Parathyroid adenoma (tissue), 2 donors: ENCODE measurements around the gene GALNT10.

Source experiments
- H2AFZ ChIP-seq: fragments of 300-600 bp; sonication (generic); one replicate; pipeline ENCODE4 v1.7.0; 2017; ENCODE audit warnings: antibody characterized with exemption, mild to moderate bottlenecking
- H3K27ac ChIP-seq: fragments of 300-600 bp; sonication (generic); one replicate; pipeline ENCODE4 v1.7.0; 2017
- H3K27me3 ChIP-seq: fragments of 300-600 bp; sonication (generic); one replicate; pipeline ENCODE4 v1.7.0; 2017; ENCODE audit warnings: low read length; ENCODE audit not compliant: control insufficient read depth, insufficient read depth
- H3K36me3 ChIP-seq: fragments of 300-600 bp; sonication (generic); one replicate; pipeline ENCODE4 v1.7.0; 2017; ENCODE audit warnings: low read length; ENCODE audit not compliant: control insufficient read depth, insufficient read depth
- H3K4me1 ChIP-seq: fragments of 300-600 bp; sonication (generic); one replicate; pipeline ENCODE4 v1.7.0; 2017; ENCODE audit warnings: control low read depth
- H3K4me2 ChIP-seq: fragments of 300-600 bp; sonication (generic); one replicate; pipeline ENCODE4 v1.7.0; 2017; ENCODE audit warnings: low read length
- H3K4me3 ChIP-seq: fragments of 300-600 bp; sonication (generic); one replicate; pipeline ENCODE4 v1.7.0; 2017; ENCODE audit warnings: low read depth, low read length
- H3K79me2 ChIP-seq: fragments of 300-600 bp; sonication (generic); one replicate; pipeline ENCODE4 v1.7.0; 2017; ENCODE audit warnings: control low read depth
- H3K9ac ChIP-seq: fragments of 300-600 bp; sonication (generic); one replicate; pipeline ENCODE4 v1.7.0; 2017; ENCODE audit warnings: mild to moderate bottlenecking
- H3K9me3 ChIP-seq: fragments of 300-600 bp; sonication (generic); one replicate; pipeline ENCODE4 v1.7.0; 2017; ENCODE audit warnings: low read length; ENCODE audit not compliant: control insufficient read depth
- TF ChIP-seq, protein P1 (sequence below): fragments of 300-600 bp; sonication (generic); IDR thresholded peaks from one replicate; pipeline ENCODE4 v1.7.0; 2017; ENCODE audit warnings: antibody characterized with exemption, mild to moderate bottlenecking
- donor health status: primary hyperparathyroidism.

The GALNT10 gene

DNA sequence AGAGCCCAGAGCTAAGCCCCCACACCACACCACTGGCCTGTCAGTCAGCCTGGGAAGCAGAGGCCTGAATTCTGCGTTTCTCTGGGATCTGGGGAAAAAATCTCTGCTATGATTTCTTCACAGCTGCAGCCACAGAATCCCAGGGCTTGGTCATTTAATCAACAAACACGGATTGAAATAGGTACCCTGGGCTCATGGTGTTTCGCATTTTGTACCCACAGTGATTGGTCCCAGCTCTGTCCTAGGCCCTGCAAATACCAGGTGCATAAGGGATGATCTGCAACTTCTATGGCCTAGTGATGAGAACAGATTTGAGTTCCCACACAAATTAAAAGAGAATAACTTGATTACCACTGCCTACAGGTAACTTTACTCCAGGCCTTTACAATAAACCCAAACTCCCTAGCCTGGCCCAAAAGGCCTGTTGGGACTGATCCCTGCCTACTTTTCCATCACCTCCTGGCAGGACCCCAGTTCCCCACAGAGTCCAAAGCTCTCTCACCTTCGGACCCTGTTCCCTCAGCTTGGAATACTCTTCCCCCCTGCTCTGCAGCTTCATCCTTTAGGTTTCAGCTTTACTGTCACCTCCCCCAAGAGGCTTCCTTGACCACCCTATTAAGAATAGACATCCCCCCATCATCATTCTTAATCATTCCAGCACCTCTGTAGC, 240.6 kb downstream of the GALNT10 start:
- no peaks in the 10 kb centered on the region for H3K27me3 ChIP-seq
- no peak overlapping the region for H2AFZ ChIP-seq
- TF ChIP-seq, protein P1, sequence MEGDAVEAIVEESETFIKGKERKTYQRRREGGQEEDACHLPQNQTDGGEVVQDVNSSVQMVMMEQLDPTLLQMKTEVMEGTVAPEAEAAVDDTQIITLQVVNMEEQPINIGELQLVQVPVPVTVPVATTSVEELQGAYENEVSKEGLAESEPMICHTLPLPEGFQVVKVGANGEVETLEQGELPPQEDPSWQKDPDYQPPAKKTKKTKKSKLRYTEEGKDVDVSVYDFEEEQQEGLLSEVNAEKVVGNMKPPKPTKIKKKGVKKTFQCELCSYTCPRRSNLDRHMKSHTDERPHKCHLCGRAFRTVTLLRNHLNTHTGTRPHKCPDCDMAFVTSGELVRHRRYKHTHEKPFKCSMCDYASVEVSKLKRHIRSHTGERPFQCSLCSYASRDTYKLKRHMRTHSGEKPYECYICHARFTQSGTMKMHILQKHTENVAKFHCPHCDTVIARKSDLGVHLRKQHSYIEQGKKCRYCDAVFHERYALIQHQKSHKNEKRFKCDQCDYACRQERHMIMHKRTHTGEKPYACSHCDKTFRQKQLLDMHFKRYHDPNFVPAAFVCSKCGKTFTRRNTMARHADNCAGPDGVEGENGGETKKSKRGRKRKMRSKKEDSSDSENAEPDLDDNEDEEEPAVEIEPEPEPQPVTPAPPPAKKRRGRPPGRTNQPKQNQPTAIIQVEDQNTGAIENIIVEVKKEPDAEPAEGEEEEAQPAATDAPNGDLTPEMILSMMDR = no peak
- no peak overlapping the region for H3K4me2 ChIP-seq
- H3K27ac ChIP-seq = no peak overlapping the region
- H3K36me3 ChIP-seq = no peaks in the 10 kb centered on the region
- no peaks in the 10 kb centered on the region for H3K79me2 ChIP-seq
- no peaks in the 10 kb centered on the region for H3K4me1 ChIP-seq
- no peak overlapping the region for H3K9ac ChIP-seq
- no peak overlapping the region for H3K4me3 ChIP-seq
- no peaks in the 10 kb centered on the region for H3K9me3 ChIP-seq

DNA sequence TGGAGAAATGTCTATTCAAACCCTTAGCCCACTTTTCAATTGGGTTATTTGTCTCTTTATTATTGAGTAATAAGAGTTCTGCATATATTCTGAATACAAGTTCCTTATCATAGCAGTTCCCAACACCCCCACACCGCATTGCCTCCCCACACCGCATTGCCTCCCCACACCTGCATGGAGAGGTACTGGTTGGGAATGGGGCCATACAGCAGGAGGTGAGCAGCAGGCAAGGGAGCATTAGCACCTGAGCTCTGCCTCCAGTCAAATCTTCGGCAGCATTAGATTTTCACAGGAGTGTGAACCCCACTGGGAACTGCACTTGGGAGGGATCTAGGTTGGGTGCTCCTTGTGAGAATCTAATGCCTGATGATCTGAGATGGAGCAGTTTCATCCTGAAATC, 244.7 kb downstream of the GALNT10 start:
- no peak overlapping the region for H2AFZ ChIP-seq
- H3K4me3 ChIP-seq = no peak overlapping the region
- no peak overlapping the region for H3K27ac ChIP-seq
- H3K4me2 ChIP-seq = no peak overlapping the region
- H3K27me3 ChIP-seq = no peaks in the 10 kb centered on the region
- TF ChIP-seq, protein P1 = no peak
- no peak overlapping the region for H3K9ac ChIP-seq
- H3K4me1 ChIP-seq = no peaks in the 10 kb centered on the region
- H3K79me2 ChIP-seq = no peaks in the 10 kb centered on the region
- no peaks in the 10 kb centered on the region for H3K36me3 ChIP-seq
- H3K9me3 ChIP-seq = no peaks in the 10 kb centered on the region

DNA sequence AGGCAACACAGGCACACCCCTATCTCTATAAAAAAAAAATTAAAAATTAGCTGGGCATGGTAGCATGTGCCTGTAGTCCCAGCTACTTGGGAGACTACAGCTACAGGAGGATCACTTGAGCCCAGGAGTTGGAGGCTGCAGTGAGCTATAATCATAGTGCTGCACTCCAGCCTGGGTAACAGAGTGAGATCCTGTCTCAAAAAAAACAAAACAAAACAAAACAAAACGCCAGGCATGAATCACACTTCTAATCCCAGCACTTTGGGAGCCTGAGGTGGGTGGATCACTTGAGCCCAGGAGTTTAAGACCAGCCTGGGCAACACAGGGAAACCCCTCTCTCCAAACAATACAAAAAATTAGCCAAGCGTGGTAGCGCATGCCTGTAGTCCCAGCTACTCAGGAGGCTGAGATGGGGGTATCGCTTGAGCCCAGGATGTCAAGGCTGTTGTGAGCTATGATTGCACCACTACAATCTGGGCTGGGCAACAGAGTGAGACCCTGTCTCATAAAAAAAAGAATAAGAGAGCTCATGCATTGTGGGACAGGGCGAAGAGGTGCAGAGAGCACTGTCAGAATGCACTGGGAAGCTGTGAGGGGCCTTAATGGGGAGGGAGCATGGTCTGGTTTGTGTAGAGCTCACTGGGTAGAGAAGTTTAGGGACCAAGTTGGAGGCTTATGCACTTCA, 246.9 kb downstream of the GALNT10 start:
- TF ChIP-seq, protein P1 = no peak
- no peak overlapping the region for H3K4me2 ChIP-seq

DNA sequence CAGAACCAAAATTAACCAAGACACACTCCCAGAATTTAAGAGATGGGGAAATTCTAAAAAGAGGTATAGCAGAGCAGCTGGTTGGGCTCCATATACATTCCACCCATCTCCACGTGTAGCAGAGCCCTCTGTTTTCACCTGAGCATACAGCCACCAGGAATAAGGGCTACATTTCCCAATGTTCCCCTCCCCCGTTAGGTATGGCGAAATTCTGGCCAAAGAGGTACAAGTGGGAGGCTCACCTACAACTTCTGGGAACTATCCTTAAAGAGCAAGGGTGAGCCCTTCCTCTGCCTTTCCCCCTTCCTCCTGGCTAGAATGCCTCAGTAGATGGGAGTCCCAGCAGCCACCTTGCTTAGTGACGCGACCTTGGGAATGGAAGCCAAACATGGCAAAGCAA, 250.0 kb downstream of the GALNT10 start:
- TF ChIP-seq, protein P1 = no peak
- Histone ChIP-seq H3K4me1 (no peaks in the 10 kb centered on the region), H3K79me2 (no peaks in the 10 kb centered on the region), H3K27me3 (no peaks in the 10 kb centered on the region), H3K4me3 (no peak overlapping the region), H3K9me3 (no peaks in the 10 kb centered on the region), H3K9ac (no peak overlapping the region), H2AFZ (no peak overlapping the region), H3K27ac (no peak overlapping the region), H3K4me2 (no peak overlapping the region), H3K36me3 (no peaks in the 10 kb centered on the region)

More for the DNA sequence above, 246.9 kb downstream of the GALNT10 start:
- no peak overlapping the region for H2AFZ ChIP-seq
- no peaks in the 10 kb centered on the region for H3K36me3 ChIP-seq
- no peaks in the 10 kb centered on the region for H3K4me1 ChIP-seq
- H3K9me3 ChIP-seq = no peaks in the 10 kb centered on the region
- H3K9ac ChIP-seq = no peak overlapping the region
- H3K27me3 ChIP-seq = no peaks in the 10 kb centered on the region
- H3K4me3 ChIP-seq = no peak overlapping the region
- no peaks in the 10 kb centered on the region for H3K79me2 ChIP-seq
- H3K27ac ChIP-seq = no peak overlapping the region

DNA sequence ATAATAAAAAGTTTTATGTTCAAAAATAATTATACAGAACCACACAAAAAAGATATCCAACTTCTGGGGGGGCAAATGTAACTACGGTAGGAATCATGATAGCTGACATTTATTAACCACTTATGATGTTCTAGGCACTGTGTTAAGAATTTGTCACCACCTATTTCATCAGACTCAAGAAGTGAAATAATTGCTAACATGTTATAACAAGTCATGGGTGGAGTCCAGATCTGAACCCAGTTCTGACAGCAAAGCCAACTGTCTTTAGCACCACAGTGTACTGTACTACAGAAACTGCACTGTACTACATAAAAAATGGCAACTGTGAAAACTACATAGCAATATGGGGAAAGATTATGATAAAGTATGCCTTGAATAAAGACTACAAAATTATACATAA, 252.3 kb downstream of the GALNT10 start:
- Histone ChIP-seq H3K9me3 (no peaks in the 10 kb centered on the region), H3K9ac (no peak overlapping the region), H3K79me2 (no peaks in the 10 kb centered on the region), H2AFZ (no peak overlapping the region), H3K27me3 (no peaks in the 10 kb centered on the region), H3K27ac (no peak overlapping the region), H3K36me3 (no peaks in the 10 kb centered on the region), H3K4me3 (no peak overlapping the region), H3K4me2 (no peak overlapping the region), H3K4me1 (no peaks in the 10 kb centered on the region)
- TF ChIP-seq, protein P1 = no peak
